ENCODE measurements around the gene MIA.
"Not testable (repeated sequence)": the region's sequence is repeated elsewhere in the genome, so short reads cannot be mapped to it uniquely, and the experiment has no call there.

MIA gene

GRCh38 chr19:40804783-40805242 lies 29.5 kb downstream of the MIA start:
- DNase-seq = no peak

- DNase-seq = no peak
Measured at GRCh38 chr19:40805258-40805868, 30.0 kb downstream of the MIA start.

GRCh38 chr19:40806423-40807146 lies 31.3 kb downstream of the MIA start:
- DNase-seq = peak; percentile 43

GRCh38 chr19:40807147-40808020 lies 32.1 kb downstream of the MIA start:
- DNase-seq = no peak

DNA sequence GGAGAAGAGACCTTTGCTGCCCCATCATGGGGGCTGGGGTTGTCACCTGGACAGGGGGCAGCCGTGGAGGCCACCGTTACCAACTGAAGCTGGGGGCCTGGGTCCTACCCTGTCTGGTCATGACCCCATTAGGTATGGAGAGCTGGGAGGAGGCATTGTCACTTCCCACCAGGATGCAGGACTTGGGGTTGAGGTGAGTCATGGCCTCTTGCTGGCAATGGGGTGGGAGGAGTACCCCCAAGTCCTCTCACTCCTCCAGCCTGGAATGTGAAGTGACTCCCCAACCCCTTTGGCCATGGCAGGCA lies 32.7 kb downstream of the MIA start:
- no peak for DNase-seq

DNA sequence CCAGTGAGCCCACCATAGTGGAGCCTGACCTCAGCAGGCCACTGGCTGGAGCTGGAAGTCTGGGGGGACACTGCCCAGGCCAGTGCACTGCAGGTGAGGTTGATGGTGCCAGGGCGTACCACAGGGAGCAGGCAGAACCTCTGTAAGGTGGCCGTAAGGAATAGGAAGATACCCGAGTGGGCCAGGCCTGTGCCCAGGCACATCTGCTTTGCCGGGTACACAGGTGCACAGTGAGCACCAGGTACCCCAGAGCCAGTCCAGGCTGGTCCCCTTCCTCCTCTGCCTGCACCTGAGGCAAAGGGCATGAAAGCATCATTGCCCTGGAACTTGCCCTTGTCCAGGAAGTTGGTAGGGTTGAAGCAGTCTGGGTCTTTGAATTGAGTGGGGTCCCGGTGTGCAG lies 33.2 kb downstream of the MIA start:
- no peak for DNase-seq

- DNase-seq = no peak
Measured at GRCh38 chr19:40809358-40810086, 34.2 kb downstream of the MIA start.

DNA sequence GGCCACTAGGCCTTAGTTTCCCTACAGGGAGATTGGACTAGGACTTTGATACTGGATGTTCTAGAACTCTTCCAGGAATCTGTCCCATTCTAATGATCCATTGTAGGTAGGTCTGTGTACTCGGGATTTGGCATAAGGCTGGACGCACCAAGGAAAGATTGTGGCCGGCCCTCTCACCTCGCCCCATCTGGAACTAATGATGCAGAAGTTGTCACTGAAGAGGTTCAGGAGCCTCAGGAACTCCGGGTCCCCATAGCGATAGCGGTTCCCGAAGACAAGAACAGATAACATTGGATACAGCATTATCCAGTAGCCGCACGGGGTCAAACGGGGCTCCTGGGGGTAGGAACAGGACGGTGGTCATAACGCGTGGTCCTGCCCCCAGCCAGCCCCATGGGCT lies 34.8 kb downstream of the MIA start:
- DNase-seq = no peak

- not testable (repeated sequence) for DNase-seq
Measured at GRCh38 chr19:40810649-40811408, 35.5 kb downstream of the MIA start.

GRCh38 chr19:40811478-40812341 lies 36.4 kb downstream of the MIA start:
- DNase-seq = no peak

DNA sequence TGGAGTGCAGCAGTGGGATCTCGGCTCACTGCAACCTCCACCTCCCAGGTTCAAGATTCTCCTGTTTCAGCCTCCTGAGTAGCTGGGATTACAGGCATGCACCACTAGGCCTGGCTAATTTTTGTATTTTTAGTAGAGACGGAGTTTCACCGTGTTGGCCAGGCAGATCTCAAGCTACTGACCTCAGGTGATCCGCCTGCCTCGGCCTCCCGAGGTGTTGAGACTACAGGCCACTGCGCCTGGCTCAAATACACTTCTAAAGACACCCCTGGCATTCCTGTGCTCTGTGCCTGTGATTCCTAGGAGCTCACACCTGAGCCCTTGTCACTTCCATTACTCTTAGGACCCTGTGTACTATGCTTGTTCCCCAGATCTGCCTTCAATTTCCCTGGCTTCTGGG lies 37.2 kb downstream of the MIA start:
- DNase-seq = not testable (repeated sequence)

DNA sequence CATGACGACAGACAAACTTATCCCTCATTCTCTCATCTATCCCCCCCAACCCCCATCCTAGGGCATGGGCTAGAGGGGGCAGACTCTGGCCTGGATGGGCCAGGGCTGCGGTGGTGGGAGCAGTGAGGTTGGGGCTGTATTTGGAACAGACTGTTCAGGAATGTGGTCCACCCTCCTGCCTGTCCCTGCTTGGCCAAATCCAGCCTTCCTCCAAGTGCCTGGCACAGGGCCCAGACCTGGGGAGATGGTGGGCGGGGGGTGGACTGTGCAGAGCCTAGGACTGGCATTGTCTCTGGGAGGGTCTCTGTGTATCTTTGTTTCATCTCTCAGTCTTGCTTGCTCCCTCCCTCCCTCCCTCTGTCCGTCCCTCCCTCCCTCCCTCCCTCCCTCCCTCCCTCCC lies 37.9 kb downstream of the MIA start:
- no peak for DNase-seq

GRCh38 chr19:40815223-40815622 lies 39.9 kb downstream of the MIA start:
- no peak for DNase-seq

- peak; percentile 49 for DNase-seq
Measured at GRCh38 chr19:40818480-40819399, 43.4 kb downstream of the MIA start.

DNA sequence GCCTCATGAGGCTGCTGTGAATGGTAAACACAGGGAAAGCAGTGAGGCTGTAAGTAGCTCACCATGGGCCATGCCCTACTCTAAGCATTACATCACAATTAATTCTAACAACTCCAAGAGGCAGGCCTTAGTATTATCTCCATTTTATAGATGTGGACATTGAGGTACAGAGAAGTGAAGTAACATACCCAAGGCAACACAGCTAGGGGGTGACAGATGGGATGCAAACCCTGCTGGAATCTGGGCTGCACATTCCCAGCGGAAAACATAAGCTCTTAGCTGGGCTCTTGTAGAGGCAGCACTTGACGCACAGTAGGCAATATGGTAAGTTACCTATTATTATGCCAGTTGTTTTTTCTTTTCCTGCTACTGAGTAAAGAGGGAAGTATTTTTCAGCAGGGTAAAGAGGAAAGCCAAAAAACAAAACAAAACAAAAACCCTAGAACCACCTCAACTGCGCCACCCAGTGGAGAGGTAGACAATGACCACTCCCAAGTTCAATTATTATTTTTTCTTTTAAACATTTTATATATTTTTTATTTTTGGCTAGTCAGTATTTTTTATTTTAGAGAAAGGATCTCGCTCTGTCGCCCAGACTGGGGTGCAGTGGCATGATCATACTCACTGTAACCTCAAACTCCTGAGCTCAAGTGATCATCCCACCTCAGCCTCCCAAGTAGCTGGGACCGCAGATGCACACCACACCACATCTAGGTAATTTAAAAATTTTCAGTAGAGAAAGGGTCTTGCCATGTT lies 44.3 kb downstream of the MIA start:
- peak; percentile 51 for DNase-seq

GRCh38 chr19:40822161-40822560 lies 46.8 kb downstream of the MIA start:
- DNase-seq = no peak

DNA sequence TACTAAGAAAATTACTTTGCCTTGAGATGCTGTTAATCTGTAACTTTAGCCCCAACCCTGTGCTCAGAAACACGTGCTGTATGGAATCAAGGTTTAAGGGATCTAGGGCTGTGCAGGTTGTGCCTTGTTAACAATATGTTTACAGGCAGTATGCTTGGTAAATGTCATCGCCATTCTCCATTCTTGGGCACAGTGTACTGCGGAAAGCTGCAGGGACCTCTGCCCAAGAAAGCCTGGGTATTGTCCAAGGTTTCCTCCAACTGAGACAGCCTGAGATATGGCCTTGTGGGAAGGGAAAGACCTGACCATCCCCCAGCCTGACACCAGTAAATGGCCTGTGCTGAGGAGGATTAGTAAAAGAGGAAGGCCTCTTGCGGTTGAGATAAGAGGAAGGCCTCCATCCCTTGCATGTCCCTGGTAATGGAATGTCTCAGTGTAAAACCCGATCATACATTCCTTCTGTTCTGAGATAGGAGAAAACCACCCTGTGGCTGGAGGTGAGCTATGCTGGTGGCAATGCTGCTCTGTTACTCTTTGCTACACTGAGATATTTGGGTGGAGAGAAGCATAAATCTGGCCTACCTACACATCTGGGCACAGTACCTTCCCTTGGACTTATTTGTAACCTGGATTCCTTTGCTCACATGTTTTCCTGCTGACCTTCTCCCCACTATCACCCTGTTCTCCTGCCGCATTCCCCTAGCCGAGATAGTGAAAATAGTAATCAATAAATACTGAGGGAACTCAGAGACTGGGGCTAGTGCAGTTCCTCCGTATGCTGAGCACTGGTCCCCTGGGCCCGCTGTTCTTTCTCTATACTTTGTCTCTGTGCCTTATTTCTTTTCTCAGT lies 47.6 kb downstream of the MIA start:
- not testable (repeated sequence) for DNase-seq

DNA sequence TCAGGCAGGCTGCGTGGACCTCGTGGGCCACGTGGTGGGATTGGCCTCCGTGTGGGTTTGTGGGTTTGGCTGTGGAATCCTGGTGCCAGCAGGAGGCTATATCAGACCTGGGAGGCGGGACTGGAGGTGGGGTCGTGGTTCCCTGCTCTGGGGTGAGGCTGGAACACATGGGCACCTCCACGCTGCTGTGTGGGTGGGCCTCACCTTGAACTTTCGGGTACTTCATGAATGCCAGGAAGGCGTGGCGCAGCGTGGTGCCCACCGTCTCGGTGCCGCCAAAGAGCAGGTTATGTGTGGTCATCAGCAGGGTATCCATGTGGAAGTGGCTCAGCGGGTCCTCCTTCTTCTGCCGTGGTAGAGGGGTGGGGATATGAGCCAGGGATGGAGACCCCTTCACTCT lies 49.6 kb downstream of the MIA start:
- DNase-seq = not testable (repeated sequence)

Measured in NCI-H1694 (cell line).